Gastrocnemius medialis (tissue), 4 donors: ENCODE measurements around the gene ERN2.
"Not testable (repeated sequence)": the region's sequence is repeated elsewhere in the genome, so short reads cannot be mapped to it uniquely, and the experiment has no call there.

ENCODE experiments used
- POLR2A ChIP-seq, 2 donors: fragments of 450-650 bp; IDR thresholded peaks; one replicate each; pipeline ENCODE4 v1.6.1; 2017; ENCODE audit warnings: antibody characterized with exemption in 2 of 2, mild to moderate bottlenecking in 2 of 2, moderate library complexity in 2 of 2
- TF ChIP-seq, protein P1 (sequence below), 5 experiments: fragments of 450-650 bp in 3 of 5; fragments of 200-600 bp in 2 of 5; sonication (generic) in 2 of 5; IDR thresholded peaks in 4 of 5; conservative IDR thresholded peaks in 1 of 5; 1 replicate in 4 of 5; 2 replicates in 1 of 5; pipeline ENCODE4 v1.5.1; 2016 to 2019; ENCODE audit warnings: antibody characterized with exemption in 5 of 5, mild to moderate bottlenecking in 3 of 5, moderate library complexity in 3 of 5

DNA sequence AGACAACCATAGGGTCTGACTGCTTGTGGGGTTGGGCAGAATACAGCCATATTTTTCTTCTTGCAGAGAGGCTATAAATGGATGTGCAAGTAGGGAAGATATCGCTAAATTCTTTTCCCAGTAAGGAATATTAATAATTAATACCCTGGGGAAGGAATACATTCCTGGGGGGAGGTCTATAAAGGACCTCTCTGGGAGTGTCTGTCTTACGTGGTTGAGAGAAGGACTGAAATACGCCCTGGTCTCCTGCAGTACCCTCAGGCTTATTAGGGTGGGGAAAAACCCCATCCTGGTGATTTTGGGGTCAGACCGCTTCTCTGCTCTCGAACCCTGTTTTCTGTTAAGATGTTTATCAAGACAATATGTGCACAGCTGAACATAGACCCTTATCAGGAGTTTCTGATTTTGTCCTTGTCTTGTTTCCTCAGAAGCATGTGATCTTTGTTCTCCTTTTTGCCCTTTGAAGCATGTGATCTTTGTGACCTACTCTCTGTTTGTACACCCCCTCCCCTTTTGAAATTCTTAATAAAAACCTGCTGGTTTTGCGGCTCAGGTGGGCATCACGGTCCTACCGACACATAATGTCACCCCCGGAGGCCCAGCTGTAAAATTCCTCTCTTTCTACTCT is 9.7 kb upstream of the ERN2 start:
- TF ChIP-seq, protein P1, sequence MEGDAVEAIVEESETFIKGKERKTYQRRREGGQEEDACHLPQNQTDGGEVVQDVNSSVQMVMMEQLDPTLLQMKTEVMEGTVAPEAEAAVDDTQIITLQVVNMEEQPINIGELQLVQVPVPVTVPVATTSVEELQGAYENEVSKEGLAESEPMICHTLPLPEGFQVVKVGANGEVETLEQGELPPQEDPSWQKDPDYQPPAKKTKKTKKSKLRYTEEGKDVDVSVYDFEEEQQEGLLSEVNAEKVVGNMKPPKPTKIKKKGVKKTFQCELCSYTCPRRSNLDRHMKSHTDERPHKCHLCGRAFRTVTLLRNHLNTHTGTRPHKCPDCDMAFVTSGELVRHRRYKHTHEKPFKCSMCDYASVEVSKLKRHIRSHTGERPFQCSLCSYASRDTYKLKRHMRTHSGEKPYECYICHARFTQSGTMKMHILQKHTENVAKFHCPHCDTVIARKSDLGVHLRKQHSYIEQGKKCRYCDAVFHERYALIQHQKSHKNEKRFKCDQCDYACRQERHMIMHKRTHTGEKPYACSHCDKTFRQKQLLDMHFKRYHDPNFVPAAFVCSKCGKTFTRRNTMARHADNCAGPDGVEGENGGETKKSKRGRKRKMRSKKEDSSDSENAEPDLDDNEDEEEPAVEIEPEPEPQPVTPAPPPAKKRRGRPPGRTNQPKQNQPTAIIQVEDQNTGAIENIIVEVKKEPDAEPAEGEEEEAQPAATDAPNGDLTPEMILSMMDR (IDR thresholded peaks at IDR 0.05 in 4 of 5, conservative IDR thresholded peaks at IDR 0.05 in 1 of 5), result not testable (repeated sequence)
- not testable (repeated sequence) for TF ChIP-seq POLR2A (IDR thresholded peaks at IDR 0.05)
